Measurements from ENCODE around the gene C2orf42. TPM values are rescaled to one million over a fixed set of nuclear protein-coding genes. Genes with fewer than 3 reads are reported as not detected.
"Not testable (repeated sequence)": the region's sequence is repeated elsewhere in the genome, so short reads cannot be mapped to it uniquely, and the experiment has no call there.

The C2orf42 gene
- total and polyA plus RNA-seq, 2 experiments from 2014 or later, result 10.0 to 11.9 TPM

- no peaks in the 10 kb centered on the region for H3K9me3 ChIP-seq (ENCODE audit: low read depth)
- no peaks in the 10 kb centered on the region for H3K27me3 ChIP-seq
- TF ChIP-seq CTCF (IDR thresholded peaks at IDR 0.05; ENCODE audit: low read depth, low read length), result no peak
- peak overlapping the region; percentile 34 for H3K27ac ChIP-seq
- H3K4me3 ChIP-seq, result no peak overlapping the region
- no peaks in the 10 kb centered on the region for H3K36me3 ChIP-seq
- peak in 1 of 2 donors; percentile 84 for DNase-seq (ENCODE audit: low read depth in 1 of 2, low spot score in 1 of 2)
- peaks cover 24% of the 10 kb centered on the region for H3K4me1 ChIP-seq (ENCODE audit: low read depth)
These were observed 78.8 kb downstream of the C2orf42 start for GRCh38 chr2:70111752-70112591.

GRCh38 chr2:70110397-70110796 lies 80.4 kb downstream of the C2orf42 start:
- not testable (repeated sequence) for H3K27ac ChIP-seq; H3K9me3 ChIP-seq (ENCODE audit: low read depth); H3K4me3 ChIP-seq; H3K36me3 ChIP-seq; H3K27me3 ChIP-seq; DNase-seq (ENCODE audit: low read depth in 1 of 2, low spot score in 1 of 2)
- H3K4me1 ChIP-seq (ENCODE audit: low read depth), result peaks cover 16% of the 10 kb centered on the region

GRCh38 chr2:70106138-70106537 lies 84.7 kb downstream of the C2orf42 start:
- not testable (repeated sequence) for H3K4me3 ChIP-seq; H3K9me3 ChIP-seq (ENCODE audit: low read depth); H3K27me3 ChIP-seq; H3K27ac ChIP-seq; DNase-seq (ENCODE audit: low read depth in 1 of 2, low spot score in 1 of 2); H3K36me3 ChIP-seq
- H3K4me1 ChIP-seq (ENCODE audit: low read depth), result peaks cover 25% of the 10 kb centered on the region

- Histone ChIP-seq H3K27ac (peak overlapping the region; percentile 41), H3K27me3 (no peaks in the 10 kb centered on the region), H3K4me3 (peak overlapping the region; percentile 4), H3K4me1 (ENCODE audit: low read depth) (peaks cover 25% of the 10 kb centered on the region), H3K36me3 (no peaks in the 10 kb centered on the region), H3K9me3 (ENCODE audit: low read depth) (no peaks in the 10 kb centered on the region)
- no peak for TF ChIP-seq CTCF (IDR thresholded peaks at IDR 0.05; ENCODE audit: low read depth, low read length)
- peak; percentile 62 to 79 for DNase-seq (ENCODE audit: low read depth in 1 of 2, low spot score in 1 of 2)
These were observed 86.3 kb downstream of the C2orf42 start for GRCh38 chr2:70104231-70105111.

- DNase-seq (ENCODE audit: low read depth in 1 of 2, low spot score in 1 of 2), result no peak
- H3K27ac ChIP-seq, result peak overlapping the region; percentile 41
- H3K9me3 ChIP-seq (ENCODE audit: low read depth), result no peaks in the 10 kb centered on the region
- H3K4me3 ChIP-seq, result no peak overlapping the region
- no peaks in the 10 kb centered on the region for H3K36me3 ChIP-seq
- peaks cover 20% of the 10 kb centered on the region for H3K4me1 ChIP-seq (ENCODE audit: low read depth)
- H3K27me3 ChIP-seq, result no peaks in the 10 kb centered on the region
- TF ChIP-seq CTCF (IDR thresholded peaks at IDR 0.05; ENCODE audit: low read depth, low read length), result no peak
These were observed 87.2 kb downstream of the C2orf42 start for GRCh38 chr2:70103531-70104061.

GRCh38 chr2:70102323-70102905 lies 88.4 kb downstream of the C2orf42 start:
- H3K9me3 ChIP-seq (ENCODE audit: low read depth); H3K36me3 ChIP-seq; DNase-seq (ENCODE audit: low read depth in 1 of 2, low spot score in 1 of 2); H3K4me3 ChIP-seq; H3K27me3 ChIP-seq; H3K27ac ChIP-seq: not testable (repeated sequence)
- H3K4me1 ChIP-seq (ENCODE audit: low read depth), result peaks cover 12% of the 10 kb centered on the region

- H3K9me3 ChIP-seq (ENCODE audit: low read depth); H3K4me3 ChIP-seq; DNase-seq (ENCODE audit: low read depth in 1 of 2, low spot score in 1 of 2); H3K27me3 ChIP-seq; H3K27ac ChIP-seq; H3K36me3 ChIP-seq: not testable (repeated sequence)
- H3K4me1 ChIP-seq (ENCODE audit: low read depth), result peaks cover 12% of the 10 kb centered on the region
These were observed 89.1 kb downstream of the C2orf42 start for GRCh38 chr2:70101686-70102085.

All from cardiac muscle cell (in vitro differentiated cells and primary cell).